GM12873 (cell line): ENCODE results near the gene MUC6.

Experiments used
- TF ChIP-seq, protein P1 (sequence below): IDR thresholded peaks from 2 replicates; pipeline ENCODE4 v1.5.1; 2012; ENCODE audit warnings: low read depth, mild to moderate bottlenecking, moderate library complexity, low read length, control low read depth; ENCODE audit not compliant: insufficient read depth; ENCODE audit errors: missing control alignments

The MUC6 gene

DNA sequence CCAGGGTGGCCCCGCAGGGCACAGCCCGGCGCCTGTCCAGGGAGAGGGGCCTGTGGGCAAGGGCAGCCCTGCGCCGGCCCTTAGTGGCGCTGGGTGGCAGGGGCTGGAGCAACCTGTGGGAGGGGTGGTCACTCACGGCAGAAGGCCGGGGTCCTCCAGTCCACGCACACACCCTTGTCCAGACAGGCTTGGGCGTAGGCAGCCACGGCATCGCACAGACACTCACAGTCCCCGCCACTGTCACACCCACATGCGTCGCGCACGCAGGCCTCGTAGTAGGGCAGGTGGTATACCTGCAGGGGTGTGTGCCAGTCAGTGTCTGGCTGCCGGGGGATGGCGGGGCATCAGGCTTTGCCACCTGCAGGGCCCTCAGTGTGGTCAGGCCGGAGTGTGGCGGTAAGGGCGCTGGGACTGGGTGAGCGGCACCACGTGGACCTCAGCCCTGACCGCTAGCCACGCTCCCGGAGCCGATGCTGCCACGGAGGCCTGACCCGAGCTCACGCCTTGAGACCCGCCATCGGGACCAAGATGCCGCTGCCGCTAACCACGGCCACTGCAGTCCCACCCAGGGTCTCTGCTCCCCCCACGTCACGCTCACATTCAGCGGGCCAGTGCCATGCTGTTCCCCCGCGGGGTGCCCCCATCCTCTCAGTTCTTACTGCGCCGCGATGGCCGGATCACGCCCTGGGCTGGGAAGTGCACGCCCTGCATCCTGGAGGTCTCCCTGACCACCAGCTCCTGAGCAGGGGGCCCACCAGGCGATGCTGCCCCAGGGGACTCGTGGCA, 12.5 kb downstream of the MUC6 start:
- TF ChIP-seq, protein P1, sequence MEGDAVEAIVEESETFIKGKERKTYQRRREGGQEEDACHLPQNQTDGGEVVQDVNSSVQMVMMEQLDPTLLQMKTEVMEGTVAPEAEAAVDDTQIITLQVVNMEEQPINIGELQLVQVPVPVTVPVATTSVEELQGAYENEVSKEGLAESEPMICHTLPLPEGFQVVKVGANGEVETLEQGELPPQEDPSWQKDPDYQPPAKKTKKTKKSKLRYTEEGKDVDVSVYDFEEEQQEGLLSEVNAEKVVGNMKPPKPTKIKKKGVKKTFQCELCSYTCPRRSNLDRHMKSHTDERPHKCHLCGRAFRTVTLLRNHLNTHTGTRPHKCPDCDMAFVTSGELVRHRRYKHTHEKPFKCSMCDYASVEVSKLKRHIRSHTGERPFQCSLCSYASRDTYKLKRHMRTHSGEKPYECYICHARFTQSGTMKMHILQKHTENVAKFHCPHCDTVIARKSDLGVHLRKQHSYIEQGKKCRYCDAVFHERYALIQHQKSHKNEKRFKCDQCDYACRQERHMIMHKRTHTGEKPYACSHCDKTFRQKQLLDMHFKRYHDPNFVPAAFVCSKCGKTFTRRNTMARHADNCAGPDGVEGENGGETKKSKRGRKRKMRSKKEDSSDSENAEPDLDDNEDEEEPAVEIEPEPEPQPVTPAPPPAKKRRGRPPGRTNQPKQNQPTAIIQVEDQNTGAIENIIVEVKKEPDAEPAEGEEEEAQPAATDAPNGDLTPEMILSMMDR = no peak

DNA sequence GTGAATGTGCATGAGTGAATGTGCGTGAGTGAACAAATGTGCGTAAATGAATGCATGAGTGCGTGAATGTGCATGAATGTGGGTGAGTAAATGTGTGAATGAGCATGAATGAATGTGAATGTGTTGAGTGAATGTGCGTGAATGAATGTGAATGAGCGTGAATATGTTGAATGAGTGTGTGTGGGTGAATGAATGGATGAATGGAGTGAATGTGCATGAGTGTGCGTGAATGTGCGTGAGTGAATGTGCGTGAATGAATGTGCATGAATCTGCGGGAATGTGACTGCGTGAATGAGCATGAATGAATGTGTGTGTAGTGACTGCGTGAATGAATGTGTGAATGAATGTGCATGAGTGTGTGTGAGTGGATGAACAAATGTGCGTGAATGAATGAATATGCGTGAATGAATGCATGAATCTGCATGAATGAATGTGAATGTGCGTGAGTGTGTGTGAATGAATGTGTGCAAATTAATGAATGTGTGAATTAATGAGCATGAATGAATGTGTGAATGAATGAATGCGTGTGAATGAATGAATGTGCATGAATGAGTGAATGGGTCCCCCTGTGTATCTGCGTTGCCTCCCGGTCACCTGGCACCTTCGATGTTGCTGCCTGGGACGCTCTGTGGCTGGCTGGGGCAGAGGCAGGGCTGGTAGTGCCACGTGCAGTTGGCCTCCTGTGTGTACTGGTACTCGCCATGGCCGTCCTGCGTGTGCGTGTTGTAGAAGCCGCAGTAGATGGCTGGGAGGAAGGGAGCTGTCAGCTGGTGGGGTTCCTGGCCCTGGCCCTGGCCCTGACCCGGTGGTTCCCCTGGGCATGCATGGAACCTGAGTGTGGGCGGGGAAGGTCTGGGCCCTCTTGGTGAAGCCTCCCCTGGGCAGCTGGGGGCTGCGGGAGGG, 13.4 kb downstream of the MUC6 start:
- TF ChIP-seq, protein P1 = no peak

DNA sequence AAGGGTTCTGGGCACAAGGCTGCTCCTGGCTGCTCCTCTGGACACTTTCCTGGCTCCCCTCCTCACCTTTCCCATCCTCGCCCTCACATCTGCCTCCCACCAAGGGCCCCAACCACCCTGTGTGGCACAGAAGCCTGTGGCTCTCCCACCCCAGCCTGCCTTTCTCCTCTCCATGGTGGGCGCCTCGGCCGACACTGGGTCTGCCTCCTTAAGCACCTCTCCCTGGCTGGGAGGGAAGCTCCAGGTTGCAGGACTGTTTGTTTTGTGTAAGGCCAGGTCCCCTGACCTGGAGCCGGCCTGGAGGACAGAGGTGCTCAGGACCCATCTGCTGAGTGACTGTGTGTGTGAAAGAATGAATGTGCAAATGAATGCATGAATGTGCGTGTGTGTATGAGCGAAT, 14.1 kb downstream of the MUC6 start:
- TF ChIP-seq, protein P1 = no peak

DNA sequence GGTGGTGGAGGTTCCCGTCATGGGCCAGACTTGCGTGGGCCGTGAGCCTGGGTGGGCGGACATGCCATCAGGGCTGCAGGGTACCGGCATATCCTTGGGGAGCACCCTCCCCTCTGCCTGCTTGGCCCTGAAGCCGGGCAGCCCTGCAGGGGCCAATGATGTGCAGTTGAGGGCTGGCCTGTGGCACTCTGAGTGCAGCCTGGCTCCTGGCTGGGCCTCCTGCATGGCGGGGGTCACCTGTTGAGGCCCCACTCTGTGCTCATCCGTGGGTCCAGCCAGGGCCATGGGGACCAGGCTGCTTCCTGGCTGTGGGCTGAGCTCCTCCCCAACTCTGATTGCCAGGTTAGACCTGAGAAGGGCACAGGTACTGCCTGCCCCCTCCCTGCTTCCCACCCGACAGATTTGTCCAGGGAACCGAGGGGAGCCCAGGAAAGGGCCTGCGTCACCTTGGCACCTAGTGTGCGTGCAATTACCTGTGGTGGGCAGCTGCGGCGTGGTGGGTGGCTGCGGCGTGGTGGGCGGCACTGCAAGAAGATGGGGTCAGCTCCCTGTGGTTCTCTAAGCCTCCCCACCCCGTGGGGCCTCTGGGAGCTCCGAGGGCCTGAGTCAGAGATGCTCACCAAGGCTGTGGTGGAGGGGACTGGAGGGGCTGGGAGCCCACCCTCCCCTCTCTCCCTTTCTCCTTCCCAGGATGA, 16.2 kb downstream of the MUC6 start:
- TF ChIP-seq, protein P1 = no peak

DNA sequence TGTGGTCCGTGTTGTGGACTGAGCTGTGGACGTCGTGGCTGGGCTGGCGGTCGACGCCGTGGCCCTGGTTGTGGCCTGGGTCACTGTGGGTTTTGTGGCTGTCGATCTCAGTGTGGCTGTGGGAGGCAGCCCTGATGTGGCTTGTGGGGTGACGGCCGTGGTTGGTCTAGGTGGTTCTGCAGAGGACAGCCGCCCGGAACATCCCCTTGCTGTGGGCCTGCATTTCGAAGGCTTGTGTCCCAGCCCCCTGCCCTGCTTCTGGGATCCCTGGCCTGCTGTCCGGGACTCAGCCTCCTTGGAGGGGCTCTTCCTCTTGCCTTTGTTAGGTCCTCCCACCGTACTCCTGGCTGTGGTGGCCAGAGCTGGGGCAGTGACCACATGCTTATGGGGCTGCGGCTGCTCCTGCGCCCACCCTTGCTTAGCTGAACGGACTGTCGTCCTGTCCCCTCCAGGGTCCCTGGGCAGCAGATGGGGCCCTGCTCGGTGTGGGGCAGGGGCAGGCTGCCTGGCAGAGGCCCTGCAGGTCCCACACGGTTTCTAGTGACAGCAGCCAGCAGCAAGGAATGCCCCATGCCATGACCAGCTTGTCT, 17.1 kb downstream of the MUC6 start:
- TF ChIP-seq, protein P1 = no peak

DNA sequence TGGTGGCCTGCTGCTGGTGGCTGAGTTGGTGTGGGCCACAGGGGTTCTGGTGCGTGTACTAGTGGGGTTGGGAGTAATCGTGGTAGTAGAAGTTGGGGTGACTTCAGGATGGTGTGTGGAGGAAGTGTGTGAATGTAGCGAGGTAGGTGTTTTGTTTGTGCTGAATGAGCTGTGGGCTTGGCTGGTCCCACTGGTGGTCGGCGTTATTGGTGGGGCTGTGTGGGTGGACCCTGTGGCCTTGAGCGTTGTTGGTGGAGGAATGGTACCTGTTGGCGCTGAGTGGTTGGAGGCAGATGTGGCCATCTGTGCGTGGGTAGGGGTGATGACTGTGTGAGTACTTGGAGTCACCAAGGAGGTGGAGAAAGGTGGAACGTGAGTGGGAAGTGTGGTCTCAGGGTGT, 18.4 kb downstream of the MUC6 start:
- TF ChIP-seq, protein P1 = no peak
